CD4-positive, alpha-beta T cell treated with Interleukin-12 subunit alpha and Interleukin-12 subunit beta, for 1 hour (primary cell): ENCODE data around the gene PARM1.

ENCODE experiments used
- DNase-seq: peaks from one replicate; pipeline ENCODE4 v3.0.0-alpha.2; 2020

Gene PARM1

DNA sequence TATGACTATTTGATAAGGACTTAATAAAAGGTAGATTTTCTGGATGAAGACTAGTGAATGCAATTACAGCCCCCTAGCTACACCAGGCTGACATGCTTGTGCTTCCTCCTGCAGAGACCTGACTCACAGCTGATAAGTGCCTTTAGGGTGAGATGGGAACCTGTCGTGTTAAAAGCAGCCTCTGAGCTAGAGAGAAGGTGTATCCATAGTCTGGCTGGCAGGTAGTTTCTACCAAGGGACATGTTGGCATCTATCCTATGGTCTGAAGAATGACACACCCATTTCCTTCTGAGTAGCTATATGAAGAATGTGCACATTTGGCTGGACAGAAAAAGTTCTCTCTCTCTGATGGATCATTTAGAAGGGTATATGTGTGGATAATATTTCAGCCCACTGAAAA is 64.1 kb downstream of the PARM1 start:
- DNase-seq: no peak

DNA sequence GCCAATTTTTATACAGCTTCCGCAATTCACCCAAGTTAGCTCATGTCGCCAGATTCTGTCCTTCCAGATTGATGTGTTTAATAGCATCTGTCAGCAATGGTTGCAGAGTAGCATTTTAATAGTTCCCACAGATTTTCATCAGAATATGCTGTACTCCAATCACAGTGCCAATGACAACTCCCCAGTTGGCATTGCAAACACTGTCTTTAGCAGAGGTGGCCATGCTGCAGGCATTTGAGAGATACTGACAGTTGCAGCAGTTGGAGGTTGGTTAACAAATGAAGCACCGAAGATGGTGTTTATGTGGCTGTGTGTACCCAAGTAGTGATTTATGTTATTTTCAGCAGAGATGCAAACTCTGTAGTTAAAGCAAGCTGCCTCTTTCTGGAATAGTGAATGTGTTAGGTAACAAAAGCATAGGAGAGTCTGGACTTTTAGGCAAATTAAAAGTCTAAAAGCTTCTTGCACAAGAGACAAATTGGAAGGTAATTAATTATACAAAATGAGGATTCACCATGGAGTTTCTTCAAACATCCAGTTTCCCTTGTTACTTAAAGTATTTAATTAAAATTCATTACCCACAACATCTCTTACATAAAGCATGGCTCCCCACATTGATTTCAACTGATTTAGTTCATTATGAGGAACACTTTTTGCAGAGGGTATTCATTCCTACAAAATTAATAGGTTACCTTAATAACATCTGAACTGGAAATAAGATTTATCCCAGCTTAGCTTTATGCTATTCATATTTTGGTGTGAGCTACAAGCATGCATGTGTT is 65.2 kb downstream of the PARM1 start:
- DNase-seq: no peak

DNA sequence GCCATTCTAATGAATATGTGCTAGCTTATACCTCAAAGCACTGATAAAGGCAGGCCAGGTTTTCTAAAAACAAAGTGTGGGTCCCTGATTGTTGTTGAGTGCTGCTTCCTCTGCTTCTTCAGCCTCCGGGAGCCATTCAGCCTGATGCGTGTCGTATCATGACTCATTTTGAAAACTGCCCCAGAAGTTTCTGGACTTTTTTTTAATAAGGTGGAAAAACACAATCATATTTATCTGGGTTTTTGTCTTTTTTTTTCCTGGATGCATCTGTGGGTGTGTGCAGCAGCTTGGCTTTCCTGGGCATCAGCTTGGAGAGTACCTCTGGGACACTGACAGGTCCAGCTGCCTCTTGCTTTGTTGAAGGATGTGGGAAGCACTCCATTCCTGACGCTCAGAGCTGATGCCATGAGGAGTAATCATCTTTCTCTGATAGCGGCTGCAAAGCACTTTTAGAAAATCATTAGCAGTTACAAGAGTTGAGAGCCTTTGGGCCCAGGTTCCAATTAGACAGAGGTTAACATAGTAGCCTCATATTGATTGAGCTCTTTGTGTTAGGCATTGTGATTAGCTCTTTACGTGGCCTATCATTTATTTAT is 66.9 kb downstream of the PARM1 start:
- DNase-seq: no peak

DNA sequence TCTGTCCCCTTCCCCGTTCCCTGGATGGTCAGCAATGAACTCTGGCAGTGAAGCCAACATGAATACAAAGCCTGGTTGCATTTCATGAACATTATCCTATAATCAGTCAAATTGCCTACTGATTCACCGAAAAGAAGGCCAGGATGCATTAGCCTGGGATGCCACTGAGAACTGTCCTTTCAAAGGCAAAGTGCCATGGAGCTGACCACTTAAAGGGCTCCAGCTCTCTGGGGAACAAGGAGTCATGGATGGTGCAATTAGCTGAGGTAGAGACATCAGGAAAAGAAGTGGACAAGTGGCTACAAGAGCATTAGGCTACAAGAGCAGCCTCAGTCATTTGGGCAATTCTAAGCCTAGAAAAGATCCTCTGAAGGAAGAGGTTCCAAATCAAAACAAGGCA is 69.0 kb downstream of the PARM1 start:
- no peak for DNase-seq

DNA sequence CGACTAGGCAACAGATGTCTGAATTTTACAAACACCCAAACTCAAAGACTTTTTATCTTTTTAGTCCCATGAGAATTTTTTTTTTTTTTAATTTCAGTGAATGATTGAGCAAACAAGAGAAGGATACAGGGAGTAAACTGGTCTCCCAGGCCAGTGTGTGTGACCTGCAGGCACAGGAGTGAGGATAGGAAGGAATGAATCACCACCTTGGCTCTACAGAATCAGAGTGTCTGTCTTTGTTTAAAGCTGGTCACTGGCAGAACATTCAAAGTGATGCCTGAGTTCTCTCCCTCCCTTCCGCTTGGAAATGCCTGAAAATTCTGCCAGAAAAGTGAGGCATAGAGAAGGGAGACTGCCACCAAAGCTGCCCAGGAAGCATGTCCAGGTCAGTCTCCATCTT is 69.5 kb downstream of the PARM1 start:
- DNase-seq: no peak

DNA sequence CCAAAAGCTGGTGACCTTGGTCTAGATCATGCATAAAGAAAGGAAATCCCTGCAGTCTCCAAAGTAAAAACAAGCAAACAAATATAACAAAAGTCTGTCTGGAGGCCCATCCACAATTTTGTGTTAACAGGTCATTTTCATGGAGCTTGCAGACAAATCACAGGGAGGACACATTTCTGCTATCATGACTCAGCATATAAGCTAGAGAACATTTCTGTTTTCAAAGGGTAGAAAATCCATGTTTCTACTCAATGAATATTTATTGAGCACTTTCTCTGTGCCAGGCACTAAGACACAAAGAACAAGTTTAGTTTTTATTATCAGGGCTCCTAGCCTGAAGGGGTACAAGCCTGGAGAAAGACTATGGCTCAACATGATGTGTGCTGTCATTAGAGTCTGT is 71.1 kb downstream of the PARM1 start:
- DNase-seq: no peak

DNA sequence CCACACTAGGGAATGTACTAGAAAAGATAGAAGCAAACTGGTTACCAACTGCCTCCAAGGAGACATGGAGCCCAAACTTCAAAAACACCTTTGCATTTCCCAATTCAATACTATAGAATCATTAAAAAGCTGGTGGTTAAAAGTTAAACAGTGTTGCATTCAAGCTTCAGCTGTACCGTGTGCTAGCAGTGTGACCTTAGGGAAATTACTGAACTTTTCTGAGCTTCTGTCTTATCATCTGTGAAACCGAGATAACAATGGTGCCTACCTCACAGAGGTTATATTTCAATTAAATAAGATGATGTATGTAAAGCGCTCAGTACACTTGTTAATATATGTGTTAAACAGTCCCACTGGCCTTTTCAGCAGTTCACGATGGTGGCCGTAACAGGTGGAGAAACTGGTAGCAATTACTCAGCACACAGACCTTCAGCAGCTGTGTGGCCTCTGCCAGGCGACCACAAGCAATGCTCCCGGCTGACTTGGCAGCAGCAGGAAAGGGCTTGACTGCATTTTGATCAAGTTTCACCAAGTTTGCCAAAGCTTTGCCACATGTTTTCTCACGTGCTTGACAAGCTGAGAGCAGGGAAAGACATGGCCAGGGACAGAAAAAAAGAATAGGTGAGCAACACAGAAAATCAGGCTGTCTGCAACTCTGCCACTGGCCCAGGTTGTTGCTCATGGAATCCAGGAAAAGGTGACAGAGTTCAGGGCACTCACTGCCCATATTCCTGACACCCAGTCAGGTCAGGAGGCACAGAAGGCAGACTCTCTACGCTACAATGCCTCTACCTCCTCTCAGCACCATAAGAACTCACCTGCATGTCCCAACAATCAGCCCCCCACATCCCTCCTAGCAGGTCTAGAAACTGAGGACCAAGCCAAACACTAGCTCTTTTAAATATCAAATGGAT is 72.1 kb downstream of the PARM1 start:
- no peak for DNase-seq

DNA sequence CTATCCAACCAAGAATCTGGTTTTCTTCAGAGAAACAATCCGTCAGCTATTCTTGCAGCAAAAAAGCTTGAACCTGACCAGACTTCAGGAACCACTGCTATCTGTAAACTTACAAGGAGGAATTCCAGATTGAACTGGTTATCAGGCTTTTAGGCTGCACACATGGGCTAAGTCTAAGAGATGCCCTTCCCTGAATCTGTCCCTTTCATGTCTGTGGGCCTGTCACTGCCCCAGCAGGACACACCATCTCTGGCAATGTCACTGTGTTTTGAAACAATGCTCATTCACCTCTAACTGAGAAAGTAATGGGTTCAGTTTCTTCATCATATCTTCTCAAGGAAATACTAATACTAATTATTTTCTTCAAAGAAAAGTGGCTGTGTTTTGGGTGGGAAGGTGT is 72.8 kb downstream of the PARM1 start:
- no peak for DNase-seq

DNA sequence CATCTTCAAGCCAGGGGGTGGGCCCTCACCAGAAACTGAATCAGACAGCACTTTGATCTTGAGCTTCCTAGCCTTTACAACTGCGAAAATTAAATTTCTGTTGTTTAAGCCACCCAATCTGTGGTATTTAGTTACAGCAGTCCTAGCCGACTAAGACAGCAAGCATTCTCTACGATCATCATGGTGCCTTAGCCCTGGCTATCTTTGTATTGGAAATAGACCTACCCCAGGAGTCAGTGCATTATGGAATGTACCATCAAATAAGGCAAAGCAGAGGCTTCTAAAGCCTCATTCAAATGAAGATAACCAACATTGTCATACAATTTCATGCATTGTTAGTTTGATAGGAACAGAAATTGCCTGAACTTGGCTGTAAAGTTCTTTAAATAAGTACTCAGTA is 75.0 kb downstream of the PARM1 start:
- no peak for DNase-seq

DNA sequence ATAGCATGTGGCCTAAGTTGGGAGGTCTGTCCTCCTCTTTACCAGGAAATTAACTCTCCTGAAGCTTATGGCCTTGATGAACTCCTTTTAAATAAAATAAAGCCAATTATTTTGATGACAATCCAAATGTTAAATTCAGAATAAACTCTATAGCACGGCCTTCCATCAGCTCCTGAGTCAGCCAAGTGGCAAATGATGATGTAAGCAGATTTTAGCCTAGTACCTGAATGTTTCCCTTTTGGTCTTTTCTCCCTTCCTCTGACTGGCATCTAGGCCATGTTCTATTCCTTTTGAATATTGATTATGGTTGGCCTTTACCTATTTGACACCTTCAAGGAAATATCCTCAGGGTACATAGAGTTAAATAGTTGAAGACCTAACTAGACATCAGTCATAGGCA is 76.2 kb downstream of the PARM1 start:
- no peak for DNase-seq

DNA sequence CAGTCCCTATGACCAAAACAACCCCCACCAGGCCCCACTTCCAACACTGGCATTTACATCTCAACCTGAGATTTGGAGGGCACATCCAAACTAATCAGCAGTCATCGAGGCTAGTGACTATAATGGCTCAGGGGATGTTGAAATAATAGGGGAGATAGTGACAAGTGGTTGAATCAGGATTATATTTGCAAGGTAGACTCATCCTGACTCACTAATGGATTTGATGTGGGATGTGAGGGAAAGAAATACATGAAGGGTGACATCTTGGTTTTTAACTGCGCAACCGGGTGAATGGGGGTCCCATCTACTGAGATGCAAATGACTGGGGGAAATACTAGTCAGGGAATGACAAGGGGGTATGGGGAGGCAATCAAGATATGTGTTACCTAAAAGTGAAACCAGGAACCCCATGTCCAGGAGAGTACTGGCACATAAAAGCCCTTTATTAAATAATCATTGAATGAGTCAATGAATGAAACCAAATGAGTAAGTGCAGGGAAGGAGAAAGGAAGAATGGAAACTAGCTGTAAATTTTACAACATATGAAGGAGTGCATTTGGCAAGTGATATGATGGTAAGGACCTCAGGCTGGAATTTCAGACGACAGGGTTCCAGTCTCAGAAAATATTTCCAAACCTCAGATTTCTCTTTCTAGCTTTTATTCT is 78.3 kb downstream of the PARM1 start:
- no peak for DNase-seq

DNA sequence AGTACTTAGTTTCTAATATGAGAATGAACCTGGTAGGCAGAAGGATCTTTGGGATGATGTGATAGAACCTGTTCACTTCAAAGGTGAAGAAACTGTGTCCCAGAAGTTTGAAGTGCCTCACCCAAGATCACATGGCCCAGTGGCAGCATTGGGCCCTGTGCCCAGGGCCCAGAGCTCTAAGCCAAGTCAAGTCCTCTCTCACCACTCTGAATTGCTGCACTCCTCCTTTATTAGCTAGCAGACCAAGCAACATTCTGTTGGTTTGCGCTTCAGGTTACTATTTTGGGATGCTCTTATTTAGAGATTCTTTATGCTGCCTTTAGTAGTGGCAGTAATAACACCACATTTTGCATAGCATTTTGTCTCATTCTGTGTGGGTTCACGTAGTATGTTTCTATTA is 82.7 kb downstream of the PARM1 start:
- no peak for DNase-seq

DNA sequence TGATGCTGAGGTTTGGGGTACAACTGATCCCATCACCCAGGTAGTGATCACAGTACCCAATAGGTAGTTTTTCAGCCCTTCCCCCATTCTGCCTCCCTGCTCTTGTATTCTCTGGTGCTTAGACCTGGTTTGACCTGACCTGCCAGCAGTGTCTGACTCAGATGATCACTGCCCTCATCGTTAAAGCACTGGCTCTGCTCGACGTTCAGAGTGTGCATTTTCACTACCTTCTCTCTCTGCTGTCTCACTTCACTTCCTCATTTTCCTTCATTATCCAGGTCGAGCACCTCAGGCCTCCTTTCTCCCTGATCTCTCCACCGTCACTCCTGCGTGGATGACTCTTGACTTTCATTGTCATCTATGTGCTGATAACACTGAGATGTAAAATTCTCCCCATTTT is 83.6 kb downstream of the PARM1 start:
- no peak for DNase-seq

DNA sequence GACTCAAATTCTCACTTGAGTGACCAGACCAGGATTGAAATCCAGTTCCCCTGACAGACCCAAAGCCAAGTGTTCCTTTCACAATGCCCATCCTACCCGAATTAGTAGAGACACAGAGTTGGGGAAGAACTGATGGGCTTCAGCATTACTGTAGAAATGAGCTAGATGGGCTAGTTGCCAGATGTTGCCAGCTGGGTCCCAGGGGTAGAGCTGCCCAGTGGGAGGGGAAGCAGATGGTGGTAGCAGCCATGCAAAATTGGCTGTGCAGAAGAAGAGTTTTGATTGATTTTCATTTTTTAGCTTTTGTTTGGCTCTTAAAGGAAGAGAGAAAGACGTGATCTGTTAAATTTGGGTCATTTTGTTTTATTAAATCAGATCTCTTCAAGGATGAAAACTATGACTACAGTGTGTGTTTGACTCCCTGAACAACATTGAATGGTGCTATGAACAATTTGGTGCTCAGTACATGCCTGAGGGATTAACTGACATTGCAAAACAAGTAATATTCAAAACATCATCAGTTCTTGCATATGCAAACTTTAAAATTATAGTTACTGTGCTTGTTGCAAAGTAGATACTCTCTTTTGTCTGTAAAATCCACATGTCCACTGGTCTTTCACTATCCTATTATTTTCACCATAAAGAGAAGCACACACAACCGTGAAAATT is 86.0 kb downstream of the PARM1 start:
- no peak for DNase-seq

DNA sequence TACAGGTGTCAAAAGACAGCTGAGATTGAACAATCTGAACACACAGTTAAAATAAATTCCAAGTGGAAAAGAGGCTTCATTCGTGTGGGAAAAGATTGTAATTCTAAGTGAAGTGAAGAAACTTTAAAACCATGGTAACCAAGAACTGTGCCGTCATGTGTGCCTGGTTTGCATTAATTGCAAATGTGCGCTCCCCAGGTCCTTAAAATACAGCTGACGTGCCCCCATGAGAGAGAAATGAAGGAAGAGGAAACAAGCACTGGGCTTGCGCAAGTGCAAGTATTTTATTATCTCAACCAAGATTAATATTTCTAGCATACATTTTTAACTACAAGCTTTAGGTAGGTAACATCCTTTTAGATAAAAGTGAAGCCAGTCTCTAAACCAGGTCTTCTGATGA is 92.5 kb downstream of the PARM1 start:
- DNase-seq: no peak

DNA sequence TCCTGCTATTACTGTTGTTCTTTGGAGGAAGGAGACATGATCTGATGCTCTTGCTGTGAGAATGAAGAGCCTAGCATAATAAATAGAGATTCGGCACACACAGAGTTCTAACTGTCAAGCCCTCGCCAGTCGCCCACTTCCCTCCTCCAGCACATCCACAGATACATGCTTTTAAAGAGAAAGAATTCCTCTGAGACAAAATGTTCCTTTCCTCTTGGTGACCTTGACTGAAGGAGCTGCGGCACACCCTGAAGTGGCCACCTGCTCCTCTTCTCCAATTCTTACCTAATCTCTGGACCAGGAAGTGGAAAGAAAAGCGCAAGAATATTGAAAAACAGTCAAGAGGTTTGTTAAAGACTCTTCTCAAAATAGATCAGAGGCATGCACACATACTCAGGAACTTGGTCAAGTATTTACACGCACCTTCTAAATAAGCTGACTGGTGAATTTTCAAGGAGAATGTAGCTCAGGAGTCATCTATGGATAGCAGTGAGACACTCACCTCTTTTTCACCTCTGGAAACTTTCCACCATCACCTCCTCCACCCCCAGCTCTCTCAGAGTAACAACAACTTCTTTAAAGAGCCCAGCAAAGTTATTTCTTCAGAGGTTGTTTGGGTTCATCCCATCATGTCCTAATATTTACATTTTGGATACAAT is 95.4 kb downstream of the PARM1 start:
- DNase-seq: no peak

DNA sequence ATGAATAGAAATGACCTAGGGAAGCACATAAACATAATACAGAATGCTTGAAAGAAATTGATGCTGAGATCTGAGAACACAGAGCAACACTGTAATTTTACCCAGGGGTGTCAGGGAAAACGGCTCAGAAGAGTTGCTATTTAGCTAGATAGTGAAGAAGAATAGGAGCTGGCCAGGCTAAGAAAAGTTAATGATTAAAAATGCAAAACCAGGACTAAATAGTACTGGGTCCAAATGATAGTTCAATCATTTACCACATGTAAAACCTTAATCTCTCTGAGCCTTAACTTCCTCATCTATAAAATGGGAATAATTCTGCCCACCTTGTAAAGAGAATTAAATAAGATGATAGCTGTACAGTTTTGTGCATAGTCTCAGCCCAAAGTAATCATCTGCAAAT is 97.1 kb downstream of the PARM1 start:
- no peak for DNase-seq

DNA sequence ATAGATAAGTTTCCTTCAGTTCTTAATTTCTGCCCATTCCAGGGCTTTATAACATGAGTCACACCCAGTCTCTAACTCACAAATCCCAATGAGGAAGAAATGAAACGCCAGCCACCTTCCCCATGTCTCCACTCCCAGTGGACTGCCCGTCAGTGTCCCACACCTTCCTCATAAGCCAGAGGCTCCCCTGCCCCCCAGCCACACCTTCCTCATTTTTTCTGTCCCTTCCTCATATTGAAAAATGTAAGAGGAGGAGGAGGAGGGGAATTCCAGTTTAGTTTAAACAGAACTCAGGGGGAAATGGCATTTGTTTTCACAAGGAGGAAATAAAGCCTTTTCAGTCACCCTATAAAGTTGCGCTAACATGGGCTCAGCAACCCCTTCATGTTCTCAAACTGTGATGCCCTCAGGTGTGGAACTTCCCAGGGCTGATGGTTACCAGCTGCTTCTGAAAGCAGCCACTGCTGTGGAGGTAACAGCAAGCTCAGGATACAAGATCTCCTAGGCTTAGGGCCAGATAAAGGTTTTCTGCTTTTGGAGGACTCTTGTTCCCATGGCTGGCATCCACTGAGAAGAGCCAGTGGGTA is 97.8 kb downstream of the PARM1 start:
- DNase-seq: peak; percentile 10

DNA sequence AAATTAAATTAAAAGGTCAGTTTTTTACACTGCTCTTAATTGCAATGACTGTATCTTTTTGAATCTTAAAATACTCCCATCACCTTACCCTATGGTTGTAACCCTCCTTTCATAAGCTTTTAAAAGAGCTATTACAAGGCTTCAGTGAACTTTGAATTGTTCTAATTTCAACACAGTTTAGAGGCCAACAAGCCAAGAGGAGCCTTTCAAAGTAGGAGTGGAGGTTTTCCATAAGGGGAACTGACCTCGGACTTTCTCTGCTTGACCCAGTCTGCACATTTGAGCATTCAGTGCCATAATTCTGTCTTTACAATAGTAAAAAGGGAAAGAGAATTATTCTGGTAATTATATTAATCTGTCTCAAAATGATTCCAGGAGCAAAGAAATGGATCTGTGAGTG is 98.9 kb downstream of the PARM1 start:
- no peak for DNase-seq

DNA sequence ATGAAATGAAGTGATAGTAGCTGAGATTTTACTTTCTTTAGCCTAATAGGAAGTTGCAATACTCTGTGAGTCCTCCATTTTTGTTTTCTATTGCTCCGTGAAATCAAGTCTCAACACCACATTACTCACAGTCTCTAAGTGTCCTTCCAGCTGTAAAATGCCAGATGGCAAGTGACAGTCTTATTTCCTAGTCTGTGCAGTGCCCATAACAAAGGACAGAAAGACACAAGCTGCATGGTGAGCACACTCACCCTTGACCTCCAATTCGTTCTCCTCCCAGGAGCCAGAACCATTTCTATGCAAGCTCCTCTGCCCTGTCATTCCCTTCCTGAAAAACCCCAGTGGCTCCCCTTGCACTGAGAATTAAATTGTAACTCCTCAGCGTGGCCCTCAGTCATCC is 101.6 kb downstream of the PARM1 start:
- no peak for DNase-seq

DNA sequence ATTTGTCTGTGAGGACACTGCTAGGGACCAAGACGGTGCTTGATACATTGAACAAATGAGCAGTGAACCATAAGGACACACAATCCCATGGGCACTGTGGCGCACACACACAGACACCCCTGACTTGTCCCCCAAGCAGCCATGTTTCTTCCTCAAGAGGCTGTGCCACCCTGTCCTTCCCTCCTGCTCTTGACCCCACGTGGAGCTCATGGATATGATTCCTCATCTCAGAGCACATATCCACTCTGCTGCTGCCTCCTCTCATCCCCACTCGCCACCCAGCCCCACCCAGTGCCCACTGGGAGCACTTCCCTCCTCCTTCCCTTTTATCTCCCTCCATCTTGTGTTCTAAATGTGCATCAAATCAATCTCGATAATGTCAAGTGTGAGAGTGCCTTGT is 102.4 kb downstream of the PARM1 start:
- DNase-seq: no peak
